Hepatocyte (in vitro differentiated cells): ENCODE results near the gene AKAP12. TPM values are rescaled to one million over a fixed set of nuclear protein-coding genes. Genes with fewer than 3 reads are reported as not detected.

Experiments used
- DNase-seq: peaks from one replicate; pipeline ENCODE4 v3.0.0-alpha.2; 2016; ENCODE audit warnings: low spot score
- H2AFZ ChIP-seq: fragments of 200-600 bp; sonication (generic); 2 replicates; pipeline ENCODE4 v1.6.0; 2016; ENCODE audit warnings: antibody characterized with exemption, mild to moderate bottlenecking
- H3K27ac ChIP-seq: fragments of 200-600 bp; sonication (generic); 2 replicates; pipeline ENCODE4 v1.5.1; 2016; ENCODE audit warnings: mild to moderate bottlenecking
- H3K27me3 ChIP-seq: fragments of 200-600 bp; sonication (generic); 2 replicates; pipeline ENCODE4 v1.6.1; 2016
- H3K36me3 ChIP-seq: fragments of 200-600 bp; sonication (generic); replicated peaks from 2 replicates; pipeline ENCODE4 v1.5.1; 2016; ENCODE audit warnings: low read depth; ENCODE audit not compliant: insufficient read depth
- H3K4me1 ChIP-seq: fragments of 200-600 bp; sonication (generic); 2 replicates; pipeline ENCODE4 v1.5.1; 2016; ENCODE audit warnings: mild to moderate bottlenecking, moderate library complexity; ENCODE audit not compliant: insufficient read depth
- H3K4me2 ChIP-seq: fragments of 200-600 bp; sonication (generic); 2 replicates; pipeline ENCODE4 v1.6.0; 2016
- H3K4me3 ChIP-seq: fragments of 200-600 bp; sonication (generic); 2 replicates; pipeline ENCODE4 v1.5.1; 2016; ENCODE audit warnings: mild to moderate bottlenecking
- H3K79me2 ChIP-seq: fragments of 200-600 bp; sonication (generic); 2 replicates; pipeline ENCODE4 v1.6.0; 2017; ENCODE audit warnings: mild to moderate bottlenecking
- H3K9me2 ChIP-seq: fragments of 200-600 bp; sonication (generic); replicated peaks from 2 replicates; pipeline ENCODE4 v1.6.0; 2017; ENCODE audit warnings: mild to moderate bottlenecking; ENCODE audit not compliant: insufficient read depth
- H3K9me3 ChIP-seq: fragments of 200-600 bp; sonication (generic); 2 replicates; pipeline ENCODE4 v1.5.1; 2016; ENCODE audit warnings: low read depth, mild to moderate bottlenecking
- H4K20me1 ChIP-seq: fragments of 200-600 bp; sonication (generic); 2 replicates; pipeline ENCODE4 v1.6.0; 2016; ENCODE audit warnings: mild to moderate bottlenecking; ENCODE audit not compliant: insufficient read depth, poor library complexity, severe bottlenecking
- CTCF ChIP-seq: fragments of 200-600 bp; sonication (generic); IDR thresholded peaks from 2 replicates; pipeline ENCODE4 v1.5.1; 2016; ENCODE audit warnings: antibody characterized with exemption, mild to moderate bottlenecking; ENCODE audit not compliant: poor library complexity
- EZH2 ChIP-seq: fragments of 200-600 bp; sonication (generic); IDR thresholded peaks from 2 replicates; pipeline ENCODE4 v1.6.1; 2016; ENCODE audit warnings: antibody characterized with exemption, mild to moderate bottlenecking, borderline replicate concordance
- EZH2phosphoT487 ChIP-seq: fragments of 200-600 bp; sonication (generic); IDR thresholded peaks from one replicate; pipeline ENCODE4 v1.6.1; 2018; ENCODE audit warnings: antibody characterized with exemption, mild to moderate bottlenecking, low read depth, moderate library complexity; ENCODE audit not compliant: unreplicated experiment, severe bottlenecking
- WGBS: methylation state at CpG from one replicate; pipeline ENCODE4 v1.1.6; 2016; ENCODE audit warnings: low lambda C conversion rate; ENCODE audit errors: missing lambda C conversion rate; 5-methylcytosine and 5-hydroxymethylcytosine counted together
- polyA plus RNA-seq: library from polyadenylated mRNA; unstranded; fragments of >200 nt; fragmentation: Nextera tagmentation; extraction: Ambion mirVana; gene quantifications from 2 replicates; pipeline ENCODE4 v1.2.1, GENCODE V29; 2016
- total RNA-seq: library from RNA; depleted of rRNA; stranded (reverse); fragments of >200 nt; gene quantifications from 2 replicates; pipeline ENCODE4 v1.2.3, GENCODE V29; 2014

Gene AKAP12
- total and polyA plus RNA-seq, 2 experiments from 2014 or later = 32.1 to 46.2 TPM

- H3K4me3 ChIP-seq = no peak overlapping the region
- no peaks in the 10 kb centered on the region for H4K20me1 ChIP-seq
- 87% methylated on average over 4 of the region's 4 CpGs for WGBS
- no peak for DNase-seq
- no peak overlapping the region for H3K27ac ChIP-seq
- H3K9me3 ChIP-seq = no peaks in the 10 kb centered on the region
- no peak overlapping the region for H3K4me2 ChIP-seq
- TF ChIP-seq CTCF (no peak), EZH2phosphoT487 (no peak), EZH2 (no peak)
- H3K27me3 ChIP-seq = no peaks in the 10 kb centered on the region
- H2AFZ ChIP-seq = no peak overlapping the region
- no peaks in the 10 kb centered on the region for H3K9me2 ChIP-seq
- no peaks in the 10 kb centered on the region for H3K79me2 ChIP-seq
- no peaks in the 10 kb centered on the region for H3K36me3 ChIP-seq
- no peaks in the 10 kb centered on the region for H3K4me1 ChIP-seq
Observed at GRCh38 chr6:151284548-151285017, 44.8 kb downstream of the AKAP12 start.

- no peak overlapping the region for H3K4me2 ChIP-seq
- no peaks in the 10 kb centered on the region for H3K36me3 ChIP-seq
- no peak for DNase-seq
- no peaks in the 10 kb centered on the region for H3K4me1 ChIP-seq
- no peaks in the 10 kb centered on the region for H4K20me1 ChIP-seq
- H3K4me3 ChIP-seq = no peak overlapping the region
- H3K79me2 ChIP-seq = no peaks in the 10 kb centered on the region
- H3K9me3 ChIP-seq = no peaks in the 10 kb centered on the region
- TF ChIP-seq EZH2 (no peak), CTCF (no peak), EZH2phosphoT487 (no peak)
- no peaks in the 10 kb centered on the region for H3K27me3 ChIP-seq
- no peak overlapping the region for H3K27ac ChIP-seq
- no peak overlapping the region for H2AFZ ChIP-seq
- H3K9me2 ChIP-seq = no peaks in the 10 kb centered on the region
Observed at GRCh38 chr6:151285122-151285521, 45.4 kb downstream of the AKAP12 start.

GRCh38 chr6:151286214-151286613 is 46.4 kb downstream of the AKAP12 start:
- no peaks in the 10 kb centered on the region for H3K79me2 ChIP-seq
- H2AFZ ChIP-seq = no peak overlapping the region
- H3K9me2 ChIP-seq = no peaks in the 10 kb centered on the region
- H4K20me1 ChIP-seq = no peaks in the 10 kb centered on the region
- no peak for DNase-seq
- H3K9me3 ChIP-seq = no peaks in the 10 kb centered on the region
- no peak for TF ChIP-seq EZH2phosphoT487
- no peak for TF ChIP-seq EZH2
- TF ChIP-seq CTCF = no peak
- H3K4me1 ChIP-seq = peaks cover 4% of the 10 kb centered on the region
- no peak overlapping the region for H3K4me2 ChIP-seq
- H3K4me3 ChIP-seq = no peak overlapping the region
- 81% methylated on average over 7 of the region's 7 CpGs for WGBS
- no peak overlapping the region for H3K27ac ChIP-seq
- no peaks in the 10 kb centered on the region for H3K27me3 ChIP-seq
- no peaks in the 10 kb centered on the region for H3K36me3 ChIP-seq
